Stimulated activated CD8-positive, alpha-beta memory T cell treated with anti-CD3 and anti-CD28 coated beads, Interleukin-15, amount 100 ng/mL, for 48 hours (primary cell): ENCODE data around the gene SIGLEC11.

Experiments used
- DNase-seq, 2 donors: peaks; one replicate each; pipeline ENCODE4 v3.0.0-alpha.2; 2020; ENCODE audit warnings: low read depth in 2 of 2

The SIGLEC11 gene

DNA sequence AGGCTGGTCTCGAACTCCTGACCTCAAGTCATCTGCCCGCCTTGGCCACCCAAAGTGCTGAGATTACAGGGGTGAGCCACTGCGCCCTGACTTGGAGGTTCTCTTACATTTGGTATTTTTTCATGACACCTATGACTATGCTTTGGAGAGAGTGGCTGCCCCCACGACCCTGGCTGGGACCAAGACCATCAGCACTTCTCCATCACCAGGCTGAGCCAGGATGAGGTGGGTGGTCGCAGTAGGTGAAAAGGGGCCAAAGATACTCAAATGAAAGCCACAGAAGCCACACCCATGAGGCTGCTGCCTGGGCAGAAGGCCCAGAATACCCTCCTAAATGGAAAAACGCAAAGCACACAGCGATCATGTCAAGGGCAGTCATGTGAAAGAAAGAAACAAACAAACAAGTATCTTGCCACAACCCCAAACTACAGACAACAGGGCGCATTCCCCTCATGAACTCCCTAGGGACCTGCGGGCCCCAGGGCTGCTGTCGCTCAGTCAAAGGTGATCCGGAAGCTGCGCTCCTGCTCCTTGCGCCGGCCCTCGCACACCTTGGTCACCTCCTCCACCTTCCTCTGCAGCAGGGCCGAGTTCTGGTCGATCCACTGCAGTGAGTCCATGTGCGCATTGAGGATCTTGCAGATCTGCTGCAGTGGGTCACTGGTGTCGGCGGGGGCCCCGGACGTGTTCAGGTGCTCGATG, 53.1 kb downstream of the SIGLEC11 start:
- DNase-seq, result no peak

DNA sequence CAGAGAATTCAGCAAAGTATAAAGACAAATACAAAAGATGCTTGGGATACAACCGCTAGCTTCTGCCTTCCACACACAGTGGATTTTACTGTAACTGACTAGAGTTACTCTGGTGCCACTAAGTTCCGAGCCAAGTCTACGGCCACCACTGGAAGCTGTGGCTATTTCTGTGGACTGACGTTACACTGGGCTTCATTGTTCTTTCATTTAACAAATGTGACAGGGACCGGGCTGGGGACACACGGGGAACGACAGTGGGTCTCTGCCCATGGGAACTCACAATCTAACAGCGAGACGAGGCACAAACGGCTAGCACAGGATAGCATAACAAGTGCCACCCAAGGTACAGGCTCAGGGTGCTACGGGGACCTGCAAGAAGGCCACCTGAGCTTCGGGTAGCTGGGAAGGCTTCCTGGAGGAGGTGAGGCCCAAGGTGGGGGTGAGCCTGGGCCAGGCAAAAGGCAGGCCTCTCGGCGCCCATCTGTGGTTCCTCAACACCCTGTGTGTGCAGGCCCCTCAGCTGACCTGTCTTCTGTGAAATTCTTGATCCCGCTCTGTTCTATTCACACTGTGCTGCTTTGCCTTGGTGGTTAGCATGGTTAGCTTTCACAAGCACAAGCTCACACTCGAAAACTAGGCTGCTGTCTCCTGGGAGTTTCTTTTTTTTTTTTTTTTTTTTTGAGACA, 54.0 kb downstream of the SIGLEC11 start:
- DNase-seq, result no peak

DNA sequence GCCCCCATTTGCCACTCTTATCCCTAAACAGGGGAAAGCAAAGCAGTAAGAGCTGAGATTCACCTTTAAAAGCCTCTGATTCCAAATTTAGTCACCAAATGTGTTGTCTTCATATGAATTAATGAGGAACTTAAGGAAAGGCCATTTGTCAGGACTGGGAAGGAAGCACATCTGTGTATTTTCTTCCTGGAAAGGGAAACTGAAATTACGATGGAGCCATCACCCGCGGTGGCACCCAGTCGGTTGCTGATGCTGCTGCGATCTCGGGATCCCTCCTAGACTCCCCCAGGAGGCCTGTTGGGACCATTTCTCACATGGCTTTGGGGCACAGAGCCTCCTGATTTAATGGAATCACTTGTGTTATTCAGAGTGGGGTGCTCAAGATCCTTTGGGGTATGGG, 56.8 kb downstream of the SIGLEC11 start:
- DNase-seq, result no peak
